ENCODE measurements around the gene PSMB3.

The PSMB3 gene

GRCh38 chr17:38797158-38797490 is 44.6 kb downstream of the PSMB3 start:
- no peak for DNase-seq (ENCODE audit: low read depth in 2 of 2)

GRCh38 chr17:38797828-38798227 is 45.3 kb downstream of the PSMB3 start:
- no peak for DNase-seq (ENCODE audit: low read depth in 2 of 2)

GRCh38 chr17:38798614-38799500 is 46.3 kb downstream of the PSMB3 start:
- peak in 1 of 2 donors; percentile 1 for DNase-seq (ENCODE audit: low read depth in 2 of 2)

GRCh38 chr17:38799501-38800236 is 47.1 kb downstream of the PSMB3 start, which contains the start of gene PIP4K2B:
Gene PIP4K2B (minus strand): TSS chr17:38799556. CDS start chr17:38799424, 132 bp downstream.
- DNase-seq (ENCODE audit: low read depth in 2 of 2): peak; percentile 68 to 77

GRCh38 chr17:38800237-38800760 is 47.8 kb downstream of the PSMB3 start:
- no peak for DNase-seq (ENCODE audit: low read depth in 2 of 2)

- DNase-seq (ENCODE audit: low read depth in 2 of 2): no peak
Measured at GRCh38 chr17:38809828-38810227, 57.3 kb downstream of the PSMB3 start.
